ENCODE data around the gene COPS6. TPM values are rescaled to one million over a fixed set of nuclear protein-coding genes. Genes with fewer than 3 reads are reported as not detected.

COPS6 gene
- polyA plus RNA-seq, 1 experiment: 265 TPM

- Histone ChIP-seq H3K27ac (ENCODE audit: low read depth, low read length) (no peak overlapping the region), H3K9me3 (ENCODE audit: control insufficient read depth, insufficient read depth, low read length) (no peaks in the 10 kb centered on the region), H3K27me3 (ENCODE audit: control insufficient read depth, insufficient read depth, low read length) (no peaks in the 10 kb centered on the region), H3K4me3 (ENCODE audit: low read depth, low read length) (peak overlapping the region; percentile 0; the same call in 1 of the 2 replicates)
- peak; percentile 79 for TF ChIP-seq CTCF (IDR thresholded peaks at IDR 0.05; ENCODE audit: low read depth, low read length)
- POLR2A ChIA-PET: no interaction called here
- CTCF ChIA-PET: interaction anchor here (0.6 to 5.4 kb wide), 30 partner anchors 8 to 827 kb away, joined by 3 to 65 read pairs (median 5); partner anchors contain the start of genes AP4M1, GAL3ST4, GPC2 and LAMTOR4
- DNase-seq (ENCODE audit: low read depth, low spot score): no peak
These were observed 42.1 kb downstream of the COPS6 start for GRCh38 chr7:100130608-100131453.

GRCh38 chr7:100132126-100132525, 43.4 kb downstream of the COPS6 start:
- no peak overlapping the region for H3K4me3 ChIP-seq (ENCODE audit: low read depth, low read length)
- no peak for TF ChIP-seq CTCF (IDR thresholded peaks at IDR 0.05; ENCODE audit: low read depth, low read length)
- no peaks in the 10 kb centered on the region for H3K27me3 ChIP-seq (ENCODE audit: control insufficient read depth, insufficient read depth, low read length)
- POLR2A ChIA-PET: no interaction called here
- DNase-seq (ENCODE audit: low read depth, low spot score): no peak
- no peaks in the 10 kb centered on the region for H3K9me3 ChIP-seq (ENCODE audit: control insufficient read depth, insufficient read depth, low read length)
- CTCF ChIA-PET: interaction anchor here (0.9 to 5.4 kb wide), 20 partner anchors 9 to 275 kb away, joined by 3 to 65 read pairs (median 8); partner anchors contain the start of genes GAL3ST4, GPC2, LAMTOR4 and PVRIG
- H3K27ac ChIP-seq (ENCODE audit: low read depth, low read length): no peak overlapping the region

- POLR2A ChIA-PET: no interaction called here
- H3K4me3 ChIP-seq (ENCODE audit: low read depth, low read length): no peak overlapping the region
- CTCF ChIA-PET: interaction anchor here (0.6 to 5.4 kb wide), 31 partner anchors 9 to 317 kb away, joined by 3 to 65 read pairs (median 5); partner anchors contain the start of genes AP4M1, GAL3ST4, LAMTOR4 and PVRIG
These were observed 44.0 kb downstream of the COPS6 start for GRCh38 chr7:100132697-100133151.

GRCh38 chr7:100137851-100138760, 49.3 kb downstream of the COPS6 start:
- Histone ChIP-seq H3K27me3 (ENCODE audit: control insufficient read depth, insufficient read depth, low read length) (peaks cover 3% of the 10 kb centered on the region), H3K27ac (ENCODE audit: low read depth, low read length) (no peak overlapping the region), H3K4me3 (ENCODE audit: low read depth, low read length) (no peak overlapping the region), H3K9me3 (ENCODE audit: control insufficient read depth, insufficient read depth, low read length) (no peaks in the 10 kb centered on the region)
- ChIA-PET CTCF (interaction anchor here (1.3 to 1.4 kb wide), 2 partner anchors 52 to 80 kb away, joined by 3 to 6 read pairs; no protein-coding TSS in a partner anchor), POLR2A (no interaction called here)
- no peak for DNase-seq (ENCODE audit: low read depth, low spot score)
- TF ChIP-seq CTCF (IDR thresholded peaks at IDR 0.05; ENCODE audit: low read depth, low read length): no peak

More at GRCh38 chr7:100132697-100133151, 44.0 kb downstream of the COPS6 start:
- no peak for DNase-seq (ENCODE audit: low read depth, low spot score)
- peak; percentile 98 for TF ChIP-seq CTCF (IDR thresholded peaks at IDR 0.05; ENCODE audit: low read depth, low read length)
- H3K27me3 ChIP-seq (ENCODE audit: control insufficient read depth, insufficient read depth, low read length): no peaks in the 10 kb centered on the region
- H3K27ac ChIP-seq (ENCODE audit: low read depth, low read length): no peak overlapping the region
- no peaks in the 10 kb centered on the region for H3K9me3 ChIP-seq (ENCODE audit: control insufficient read depth, insufficient read depth, low read length)

All from AG04450 (cell line).